Inflammatory macrophage treated with lipopolysaccharide for 4 hours (primary cell): ENCODE measurements around the gene ALAS1.

Experiments
- DNase-seq: peaks from one replicate; pipeline ENCODE4 v3.0.0-alpha.2; 2020

The ALAS1 gene

GRCh38 chr3:52202384-52203077 is 4.6 kb downstream of the ALAS1 start:
- peak; percentile 88 for DNase-seq

GRCh38 chr3:52203701-52204100 is 5.7 kb downstream of the ALAS1 start:
- DNase-seq, result no peak

DNA sequence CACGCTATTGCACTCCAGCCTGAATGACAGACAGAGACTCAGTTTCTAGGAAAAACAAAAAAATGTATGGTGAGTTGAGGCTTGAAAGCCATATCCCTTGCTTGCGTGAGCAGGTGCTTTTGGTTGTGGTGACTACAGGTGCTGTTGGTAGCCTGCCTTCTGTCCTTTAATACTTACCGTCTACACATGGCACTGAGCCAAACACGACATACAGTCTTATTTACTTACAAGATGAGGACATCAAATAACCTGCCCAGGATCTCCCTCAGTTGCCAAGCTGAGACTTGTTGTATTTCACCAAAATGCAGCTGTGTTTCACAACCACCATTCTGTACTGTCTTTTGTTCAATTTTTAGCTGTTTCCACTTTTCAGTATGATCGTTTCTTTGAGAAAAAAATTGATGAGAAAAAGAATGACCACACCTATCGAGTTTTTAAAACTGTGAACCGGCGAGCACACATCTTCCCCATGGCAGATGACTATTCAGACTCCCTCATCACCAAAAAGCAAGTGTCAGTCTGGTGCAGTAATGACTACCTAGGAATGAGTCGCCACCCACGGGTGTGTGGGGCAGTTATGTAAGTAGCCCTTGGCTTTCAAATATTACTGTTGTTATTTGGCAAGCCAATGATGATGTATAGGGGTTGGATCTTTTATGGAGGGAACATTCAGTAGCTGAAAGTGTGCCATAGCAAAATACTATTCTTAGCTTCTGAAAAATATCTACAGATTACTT is 6.5 kb downstream of the ALAS1 start:
- peak; percentile 88 for DNase-seq

DNA sequence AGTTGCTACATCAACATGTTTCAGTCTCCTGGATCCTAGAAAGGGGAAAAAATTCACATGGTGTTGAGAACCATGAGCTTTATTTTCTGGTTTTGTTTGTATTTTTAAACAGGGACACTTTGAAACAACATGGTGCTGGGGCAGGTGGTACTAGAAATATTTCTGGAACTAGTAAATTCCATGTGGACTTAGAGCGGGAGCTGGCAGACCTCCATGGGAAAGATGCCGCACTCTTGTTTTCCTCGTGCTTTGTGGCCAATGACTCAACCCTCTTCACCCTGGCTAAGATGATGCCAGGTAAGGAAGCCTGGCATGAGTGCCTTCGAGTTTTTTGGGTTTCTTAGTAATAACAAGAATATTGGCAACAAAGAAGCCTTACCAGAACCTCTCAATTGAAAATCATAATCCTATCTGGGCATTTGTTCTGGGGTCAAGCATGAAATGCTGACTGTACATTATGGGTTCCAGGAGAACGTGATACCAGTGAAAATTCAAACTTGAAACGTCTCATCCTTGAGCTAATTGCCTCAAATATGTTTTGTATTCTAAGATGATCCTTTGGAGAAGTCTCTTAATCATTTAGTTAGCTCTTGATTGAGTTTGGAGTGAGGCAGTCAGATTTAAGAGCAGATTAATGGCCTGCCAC is 7.9 kb downstream of the ALAS1 start:
- DNase-seq, result no peak

GRCh38 chr3:52208556-52208955 is 10.6 kb downstream of the ALAS1 start:
- DNase-seq, result no peak

DNA sequence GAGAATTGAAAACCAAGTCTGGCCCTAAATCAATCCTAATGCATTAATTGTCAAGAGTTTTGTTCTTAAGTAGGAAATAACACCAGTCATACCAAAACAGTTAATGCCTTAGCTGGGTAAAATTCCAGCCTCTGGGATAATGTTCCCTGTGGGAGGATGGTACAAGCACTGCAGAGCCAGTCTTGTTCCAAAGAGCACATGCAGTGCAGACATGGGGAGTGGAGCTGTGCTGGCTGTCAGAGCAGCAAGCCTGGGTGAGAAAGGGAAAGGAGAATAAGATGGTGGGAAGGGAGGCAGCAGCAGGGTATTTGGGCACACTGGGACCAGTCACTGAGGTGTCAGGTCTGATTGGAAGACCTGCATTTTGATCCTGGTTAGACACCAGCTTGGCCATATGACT is 12.1 kb downstream of the ALAS1 start:
- no peak for DNase-seq

DNA sequence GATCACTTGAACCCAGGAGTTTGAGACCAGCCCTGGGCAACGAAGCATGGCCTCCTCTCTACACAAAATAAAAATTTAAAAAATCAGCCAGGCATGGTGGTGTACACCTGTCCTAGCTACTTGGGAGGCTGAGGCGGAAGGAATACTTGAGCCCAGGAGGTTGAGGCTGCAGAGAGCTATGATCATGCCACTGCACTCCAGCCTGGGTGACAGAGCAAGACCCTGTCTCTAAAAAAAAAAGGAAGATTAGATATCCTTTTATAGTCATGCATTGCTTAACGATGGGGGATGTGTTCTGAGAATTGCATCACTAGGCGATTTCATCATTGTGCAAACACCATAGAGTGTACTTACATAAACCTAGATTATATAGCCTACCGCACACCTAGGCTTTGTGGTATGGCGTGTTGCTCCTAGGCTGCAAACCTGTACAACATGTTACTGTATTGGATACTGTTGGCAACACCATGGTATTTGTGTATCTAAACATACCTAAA is 12.6 kb downstream of the ALAS1 start:
- DNase-seq, result peak; percentile 91

DNA sequence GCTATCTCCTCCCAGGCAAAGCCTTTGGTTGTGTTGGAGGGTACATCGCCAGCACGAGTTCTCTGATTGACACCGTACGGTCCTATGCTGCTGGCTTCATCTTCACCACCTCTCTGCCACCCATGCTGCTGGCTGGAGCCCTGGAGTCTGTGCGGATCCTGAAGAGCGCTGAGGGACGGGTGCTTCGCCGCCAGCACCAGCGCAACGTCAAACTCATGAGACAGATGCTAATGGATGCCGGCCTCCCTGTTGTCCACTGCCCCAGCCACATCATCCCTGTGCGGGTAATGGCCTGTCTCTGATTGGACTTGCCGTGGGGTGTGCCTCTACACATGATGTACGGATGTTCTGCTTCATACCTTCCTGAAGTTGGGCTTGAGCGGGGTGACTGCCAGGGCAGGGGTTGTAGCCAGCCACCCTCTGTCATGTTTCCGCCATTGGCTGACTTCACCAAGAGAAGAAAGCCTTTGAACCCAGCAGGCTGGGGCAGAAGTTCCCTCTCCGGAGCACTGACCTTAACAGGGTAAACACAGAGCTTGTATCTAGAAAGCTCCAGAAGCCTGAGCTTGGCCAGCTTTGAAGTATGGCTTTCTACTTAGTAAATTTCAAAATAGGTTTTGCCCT is 13.4 kb downstream of the ALAS1 start:
- no peak for DNase-seq

- DNase-seq, result no peak
Observed at GRCh38 chr3:52213005-52213404, 15.0 kb downstream of the ALAS1 start.

- no peak for DNase-seq
Observed at GRCh38 chr3:52213901-52214300, 15.9 kb downstream of the ALAS1 start.

DNA sequence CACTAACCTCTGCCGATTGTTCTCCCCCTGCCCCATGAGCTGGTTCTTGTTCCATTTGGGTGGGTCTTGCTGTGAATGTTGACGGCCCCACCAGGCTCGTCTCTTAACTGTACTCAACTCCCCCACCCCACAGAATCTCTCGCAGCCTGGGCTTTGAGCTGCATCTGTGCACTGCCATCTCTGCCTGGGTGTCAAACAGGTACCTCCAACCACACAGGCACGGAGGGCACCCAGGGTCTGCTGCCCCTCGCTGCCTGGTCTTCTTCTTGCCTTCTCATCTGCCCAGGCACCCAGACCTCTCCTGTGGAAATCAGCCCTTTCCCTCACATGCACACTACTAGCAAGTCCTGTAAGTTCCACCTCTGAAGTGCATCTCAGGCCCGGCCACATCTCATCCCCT is 17.4 kb downstream of the ALAS1 start:
- no peak for DNase-seq

DNA sequence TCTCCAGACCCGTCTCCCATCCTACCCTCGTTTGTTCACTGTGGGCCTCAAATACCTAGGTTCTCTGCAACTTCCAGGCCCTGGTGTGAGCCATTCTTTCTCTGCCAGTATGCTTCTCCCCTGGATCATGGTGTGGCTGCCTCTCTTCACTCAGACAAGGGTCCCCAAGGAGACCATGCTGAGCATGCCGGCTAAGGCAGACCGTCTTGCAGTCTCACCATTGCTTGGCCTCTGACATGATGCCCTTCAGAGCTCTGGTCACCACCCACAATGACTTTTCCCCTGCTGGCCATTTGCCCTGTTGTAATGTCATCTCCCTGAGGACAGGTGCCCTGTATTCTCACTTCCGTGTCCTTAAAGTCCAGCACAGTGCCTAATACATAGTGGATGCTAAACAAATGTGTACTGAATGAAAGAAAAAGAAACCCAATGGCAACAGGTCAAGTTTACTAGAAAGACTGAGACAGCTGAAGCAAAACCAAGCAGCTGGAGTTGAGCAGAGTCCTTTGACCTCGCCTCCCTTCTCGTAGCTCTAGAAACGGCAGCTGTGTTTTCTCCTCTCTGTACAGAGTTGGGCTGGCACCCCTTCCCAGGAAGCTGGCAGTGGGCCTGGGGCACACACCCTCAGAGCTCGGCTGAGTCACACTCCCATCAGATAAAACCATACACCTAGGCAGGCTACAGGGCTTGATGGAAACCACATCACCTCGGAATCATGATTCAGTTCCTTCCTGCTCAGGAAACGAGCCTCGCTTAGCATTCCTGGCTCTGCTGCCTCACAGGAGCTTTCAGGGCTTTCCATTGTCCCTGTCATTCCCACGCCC is 18.8 kb downstream of the ALAS1 start:
- no peak for DNase-seq

DNA sequence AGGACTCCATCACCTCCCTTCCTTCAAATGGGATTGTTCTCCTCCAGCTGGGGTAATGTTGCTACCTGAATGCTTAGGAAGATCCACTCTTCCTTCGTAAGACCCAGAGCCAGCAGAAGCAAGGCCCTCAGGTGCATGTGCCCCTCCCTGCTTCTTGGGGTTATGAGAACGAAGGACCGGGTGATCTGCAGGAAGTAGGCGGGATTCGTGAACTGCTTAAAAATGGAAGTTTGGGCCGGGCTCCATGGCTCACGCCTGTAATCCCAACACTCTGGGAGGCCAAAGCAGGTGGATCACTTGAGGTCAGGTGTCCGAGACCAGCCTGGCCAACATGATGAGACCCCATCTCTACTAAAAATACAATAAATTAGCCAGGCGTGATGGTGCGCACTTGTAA is 19.4 kb downstream of the ALAS1 start:
- no peak for DNase-seq

GRCh38 chr3:52218026-52218425 is 20.1 kb downstream of the ALAS1 start:
- DNase-seq, result no peak

GRCh38 chr3:52218454-52218853 is 20.5 kb downstream of the ALAS1 start:
- DNase-seq, result no peak

- DNase-seq, result no peak
Observed at GRCh38 chr3:52218937-52219650, 21.1 kb downstream of the ALAS1 start.

DNA sequence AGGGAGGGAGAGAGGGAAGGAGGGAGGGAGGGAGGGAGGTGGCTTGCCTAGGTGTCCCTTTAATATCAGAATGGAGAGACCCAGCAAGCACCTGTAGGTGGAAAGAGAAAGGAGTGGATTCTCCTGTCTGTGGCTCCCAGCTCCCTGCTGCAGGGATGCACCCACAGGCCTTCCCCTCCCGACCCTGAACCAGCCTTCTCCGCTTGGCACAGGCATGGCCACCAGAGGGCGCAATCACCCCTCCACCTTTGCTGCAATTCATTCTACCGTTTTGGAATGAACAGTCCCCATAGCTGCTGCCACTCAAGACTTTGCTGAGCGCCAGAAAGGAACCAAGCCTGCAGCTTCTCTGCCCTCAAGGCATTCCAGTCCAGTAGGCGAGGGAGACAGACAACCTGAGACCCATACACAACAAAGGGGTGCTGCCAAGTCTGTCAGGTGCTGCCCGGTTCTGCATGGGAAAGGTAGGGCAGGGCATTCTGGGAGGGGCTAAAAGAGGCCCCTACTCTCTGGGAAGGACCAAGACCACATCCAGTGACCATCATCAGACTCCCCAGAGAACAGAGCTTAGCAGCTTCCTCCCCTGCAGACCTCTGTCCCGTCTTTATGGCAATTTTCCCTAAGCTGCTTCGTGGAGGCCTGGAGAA is 22.5 kb downstream of the ALAS1 start:
- DNase-seq, result peak; percentile 74

DNA sequence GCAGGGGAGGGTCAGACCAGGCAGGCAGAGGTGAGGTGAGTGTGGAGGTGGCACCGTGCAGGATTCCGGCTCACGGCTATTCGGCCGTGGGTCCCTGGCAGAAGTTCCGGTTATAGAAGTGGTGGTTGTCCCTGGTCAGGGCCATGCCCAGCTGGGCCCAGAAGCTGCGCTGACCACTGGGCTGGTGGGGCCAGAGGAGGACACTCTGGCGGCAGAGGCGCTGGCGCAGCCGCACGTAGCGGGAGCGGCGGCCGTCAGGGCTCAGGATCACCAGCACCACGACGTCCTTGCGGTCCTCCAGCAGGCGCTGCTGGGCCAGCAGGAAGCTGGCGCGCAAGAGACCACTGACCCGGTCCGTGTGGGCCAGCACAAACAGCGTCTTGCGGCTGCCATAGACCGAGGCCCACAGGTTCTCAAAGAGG is 23.2 kb downstream of the ALAS1 start:
- DNase-seq, result no peak

DNA sequence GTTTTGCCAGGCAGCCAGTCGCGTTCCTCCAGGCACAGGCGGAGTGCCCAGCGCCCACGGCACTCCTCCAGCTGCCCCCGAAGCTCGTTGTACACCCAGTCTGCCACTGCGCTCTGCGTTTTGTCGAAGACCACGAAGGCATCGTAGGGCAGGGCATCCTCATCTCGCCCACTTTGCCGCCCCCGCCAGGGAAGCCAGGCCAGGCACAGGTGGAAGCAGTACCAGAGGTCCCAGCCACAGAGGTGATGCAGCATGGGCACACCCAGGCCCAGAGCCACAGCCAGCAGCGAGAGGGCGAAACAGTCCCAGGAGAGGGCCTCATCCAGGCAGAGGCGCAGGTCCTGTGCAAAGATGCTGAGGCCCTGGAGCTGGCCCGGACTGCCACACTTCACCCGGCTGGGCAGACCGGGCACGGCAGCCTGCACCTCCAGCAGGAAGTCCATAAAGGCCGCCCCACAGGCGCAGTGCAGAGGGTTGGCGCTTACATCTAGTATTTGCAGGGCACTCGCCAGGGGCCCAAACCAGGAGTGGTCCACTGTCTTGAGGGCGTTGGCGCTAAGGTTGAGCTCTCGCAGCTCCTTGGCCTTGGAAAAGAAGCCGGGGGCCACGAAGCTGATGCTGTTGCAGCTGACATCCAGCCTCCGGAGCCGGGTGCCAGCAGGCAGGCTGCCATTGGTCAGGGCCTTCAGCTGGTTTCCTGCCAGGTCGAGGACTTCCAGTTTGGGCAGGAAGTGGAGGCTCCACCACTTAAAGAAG is 23.8 kb downstream of the ALAS1 start:
- DNase-seq, result no peak
